Activated T-cell treated with anti-CD3 and anti-CD28 coated beads, Interleukin-2, amount 50 U/mL, for 24 hours (primary cell): ENCODE data around the gene PRAMEF2.
"Not testable (repeated sequence)": the region's sequence is repeated elsewhere in the genome, so short reads cannot be mapped to it uniquely, and the experiment has no call there.

Experiments used
- DNase-seq: peaks from one replicate; pipeline ENCODE4 v3.0.0-alpha.2; 2020
- H3K27ac Mint-ChIP-seq: 2 replicates; pipeline ENCODE4 v1.8.0; 2020; ENCODE audit warnings: mild to moderate bottlenecking, mixed read lengths
- H3K27me3 Mint-ChIP-seq: 2 replicates; pipeline ENCODE4 v1.8.0; 2020; ENCODE audit warnings: mixed read lengths
- H3K36me3 Mint-ChIP-seq: 2 replicates; pipeline ENCODE4 v1.8.0; 2020; ENCODE audit warnings: low read depth, mixed read lengths
- H3K4me1 Mint-ChIP-seq: 2 replicates; pipeline ENCODE4 v1.8.0; 2020; ENCODE audit warnings: low read depth, mixed read lengths
- H3K4me3 Mint-ChIP-seq: 2 replicates; pipeline ENCODE4 v1.8.0; 2020; ENCODE audit warnings: mild to moderate bottlenecking, moderate library complexity, mixed read lengths
- H3K9me3 Mint-ChIP-seq: 2 replicates; pipeline ENCODE4 v1.8.0; 2020; ENCODE audit warnings: mixed read lengths

The PRAMEF2 gene

DNA sequence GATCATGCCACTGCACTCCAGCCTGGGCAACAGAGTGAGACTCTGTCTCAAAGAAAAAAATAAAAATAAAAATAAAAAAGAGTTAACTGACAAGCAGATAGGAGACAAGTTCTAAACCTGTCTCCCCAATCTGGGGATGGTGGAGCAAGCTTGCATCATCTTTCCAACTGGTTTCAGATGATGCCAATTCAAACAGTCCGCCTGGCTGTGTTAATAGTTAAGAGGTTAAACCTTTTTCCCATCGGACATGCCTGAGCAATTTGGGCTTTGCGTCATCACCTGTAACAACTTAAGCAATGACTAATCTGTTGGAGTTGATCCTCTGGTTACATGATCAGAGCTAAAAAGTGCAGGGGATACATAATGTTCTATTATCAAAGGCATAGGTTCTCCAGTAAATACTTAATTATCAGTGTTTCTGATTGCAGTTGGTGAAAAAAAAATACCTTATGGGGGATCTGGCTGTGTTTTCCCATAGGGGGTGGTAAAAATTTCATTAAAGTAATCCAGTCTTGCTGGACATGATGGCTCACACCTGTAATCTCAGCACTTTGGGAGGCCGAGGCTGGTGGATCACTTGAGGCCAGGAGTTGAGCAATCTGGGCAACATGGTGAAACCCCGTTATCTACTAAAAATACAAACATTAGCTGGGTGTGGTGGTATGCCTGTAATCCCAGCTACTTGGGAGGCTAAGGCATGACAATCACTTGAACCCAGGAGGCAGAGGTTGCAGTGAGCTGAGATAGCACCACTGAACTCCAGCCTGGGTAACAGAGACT is 47.1 kb downstream of the PRAMEF2 start:
- H3K4me3 Mint-ChIP-seq, H3K4me1 Mint-ChIP-seq, H3K27me3 Mint-ChIP-seq, H3K27ac Mint-ChIP-seq, H3K36me3 Mint-ChIP-seq, H3K9me3 Mint-ChIP-seq, DNase-seq: not testable (repeated sequence)
